ENCODE results near the gene VMAC. TPM values are rescaled to one million over a fixed set of nuclear protein-coding genes. Genes with fewer than 3 reads are reported as not detected.
"Not testable (repeated sequence)": the region's sequence is repeated elsewhere in the genome, so short reads cannot be mapped to it uniquely, and the experiment has no call there.

Gene VMAC
- total RNA-seq, 2 donors from 2014 or later = 4.4 to 6.7 TPM

- Mint-ChIP-seq H3K4me3 (no peak overlapping the region), H3K36me3 (no peaks in the 10 kb centered on the region), H3K27ac (no peak overlapping the region), H3K4me1 (ENCODE audit: low read depth in 2 of 2) (no peaks in the 10 kb centered on the region), H3K27me3 (peaks cover 0 to 5% of the 10 kb centered on the region in 2 donors), H3K9me3 (no peaks in the 10 kb centered on the region)
- no peak for DNase-seq (ENCODE audit: low spot score)
- no peak for ATAC-seq
Measured at GRCh38 chr19:5877882-5878281, 26.8 kb upstream of the VMAC start.

GRCh38 chr19:5880196-5880595 lies 24.5 kb upstream of the VMAC start:
- no peak for DNase-seq (ENCODE audit: low spot score)
- no peaks in the 10 kb centered on the region for H3K36me3 Mint-ChIP-seq
- no peak overlapping the region for H3K27ac Mint-ChIP-seq
- no peak for ATAC-seq
- H3K4me1 Mint-ChIP-seq (ENCODE audit: low read depth in 2 of 2) = no peaks in the 10 kb centered on the region
- peaks cover 0 to 5% of the 10 kb centered on the region in 2 donors for H3K27me3 Mint-ChIP-seq
- no peak overlapping the region for H3K4me3 Mint-ChIP-seq
- no peaks in the 10 kb centered on the region for H3K9me3 Mint-ChIP-seq

- peaks cover 0 to 7% of the 10 kb centered on the region in 2 donors for H3K27me3 Mint-ChIP-seq
- no peak for ATAC-seq
- no peaks in the 10 kb centered on the region for H3K4me1 Mint-ChIP-seq (ENCODE audit: low read depth in 2 of 2)
- no peak overlapping the region for H3K4me3 Mint-ChIP-seq
- DNase-seq (ENCODE audit: low spot score) = no peak
- no peaks in the 10 kb centered on the region for H3K36me3 Mint-ChIP-seq
- no peak overlapping the region for H3K27ac Mint-ChIP-seq
- no peaks in the 10 kb centered on the region for H3K9me3 Mint-ChIP-seq
Measured at GRCh38 chr19:5880604-5881078, 24.0 kb upstream of the VMAC start.

DNA sequence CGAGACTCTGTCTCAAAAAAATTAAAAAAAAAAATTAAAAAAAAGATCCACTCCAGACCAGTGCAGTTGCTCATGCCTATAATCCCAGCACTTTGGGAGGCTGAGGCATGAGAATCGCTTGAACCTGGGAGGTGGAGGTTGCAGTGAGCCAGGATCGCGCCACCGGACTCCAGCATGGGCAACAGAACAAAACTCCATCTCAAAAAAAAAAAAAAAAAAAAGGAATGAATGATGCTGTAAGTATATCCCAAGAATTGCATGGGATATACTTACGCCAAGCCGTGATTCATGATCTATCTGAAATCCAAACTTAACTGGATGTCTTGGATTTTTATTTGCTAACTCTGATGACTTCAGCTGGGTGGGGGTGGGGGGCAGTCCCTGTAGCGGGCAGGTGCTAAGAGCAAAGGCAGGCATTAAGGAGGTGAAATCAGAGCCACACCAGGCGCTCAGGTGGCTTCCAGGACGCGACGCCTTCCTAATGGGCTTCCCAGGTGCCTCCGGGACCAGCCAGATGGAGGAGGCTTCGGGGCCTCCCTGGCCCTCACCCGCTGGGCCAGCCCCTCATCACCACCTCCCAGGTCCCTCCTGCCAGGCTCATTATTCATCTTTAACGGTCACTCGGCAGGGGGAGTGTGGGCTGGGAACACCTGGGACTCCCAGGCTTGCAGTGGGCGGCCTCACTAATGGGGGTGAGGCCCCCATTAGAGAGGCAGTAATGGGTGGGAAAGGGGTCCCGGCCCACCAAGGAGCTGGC lies 23.0 kb upstream of the VMAC start:
- no peak overlapping the region for H3K27ac Mint-ChIP-seq
- no peaks in the 10 kb centered on the region for H3K9me3 Mint-ChIP-seq
- H3K4me1 Mint-ChIP-seq (ENCODE audit: low read depth in 2 of 2) = no peaks in the 10 kb centered on the region
- ATAC-seq (no peak), DNase-seq (ENCODE audit: low spot score) (no peak)
- H3K36me3 Mint-ChIP-seq = no peaks in the 10 kb centered on the region
- H3K4me3 Mint-ChIP-seq = no peak overlapping the region
- peaks cover 0 to 7% of the 10 kb centered on the region in 2 donors for H3K27me3 Mint-ChIP-seq

GRCh38 chr19:5882421-5882968 lies 22.2 kb upstream of the VMAC start:
- Mint-ChIP-seq H3K36me3 (no peaks in the 10 kb centered on the region), H3K4me3 (no peak overlapping the region), H3K4me1 (ENCODE audit: low read depth in 2 of 2) (no peaks in the 10 kb centered on the region), H3K27me3 (peaks cover 0 to 7% of the 10 kb centered on the region in 2 donors), H3K9me3 (no peaks in the 10 kb centered on the region), H3K27ac (no peak overlapping the region)
- no peak for DNase-seq (ENCODE audit: low spot score)
- ATAC-seq = no peak

- not testable (repeated sequence) for H3K9me3 Mint-ChIP-seq; H3K4me3 Mint-ChIP-seq; DNase-seq (ENCODE audit: low spot score); H3K27me3 Mint-ChIP-seq; ATAC-seq; H3K4me1 Mint-ChIP-seq (ENCODE audit: low read depth in 2 of 2); H3K27ac Mint-ChIP-seq; H3K36me3 Mint-ChIP-seq
Measured at GRCh38 chr19:5883157-5883873, 21.4 kb upstream of the VMAC start.

GRCh38 chr19:5884065-5884811 lies 20.4 kb upstream of the VMAC start:
- not testable (repeated sequence) for ATAC-seq; H3K9me3 Mint-ChIP-seq; H3K36me3 Mint-ChIP-seq; H3K27me3 Mint-ChIP-seq; DNase-seq (ENCODE audit: low spot score); H3K27ac Mint-ChIP-seq; H3K4me3 Mint-ChIP-seq; H3K4me1 Mint-ChIP-seq (ENCODE audit: low read depth in 2 of 2)

GRCh38 chr19:5889288-5889971 lies 15.2 kb upstream of the VMAC start:
- Mint-ChIP-seq H3K36me3 (no peaks in the 10 kb centered on the region), H3K4me1 (ENCODE audit: low read depth in 2 of 2) (peaks cover 0 to 3% of the 10 kb centered on the region in 2 donors), H3K27ac (no peak overlapping the region), H3K4me3 (no peak overlapping the region), H3K27me3 (peaks cover 0 to 8% of the 10 kb centered on the region in 2 donors), H3K9me3 (no peaks in the 10 kb centered on the region)
- peak in 1 of 2 donors; percentile 4 for ATAC-seq
- no peak for DNase-seq (ENCODE audit: low spot score)

DNA sequence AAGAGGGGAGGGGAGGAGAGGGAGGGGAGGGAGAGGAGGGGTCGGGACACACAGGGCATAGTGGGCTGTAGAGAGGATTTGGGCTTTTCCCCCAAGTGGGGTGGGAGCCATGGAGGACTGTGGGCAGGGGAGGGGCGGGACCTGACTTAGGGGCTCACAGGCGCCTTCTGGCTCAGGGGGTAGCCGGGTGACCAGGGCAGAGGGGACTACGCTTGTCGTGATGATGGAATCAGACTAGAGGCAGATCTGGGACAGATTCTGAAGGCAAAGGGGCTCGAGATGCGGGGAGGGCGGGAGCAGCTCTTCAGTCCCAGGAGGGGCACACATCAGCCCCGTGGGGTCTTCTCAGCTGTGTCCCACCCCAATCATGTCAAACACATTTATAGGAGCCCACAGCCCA lies 14.6 kb upstream of the VMAC start:
- Mint-ChIP-seq H3K4me1 (ENCODE audit: low read depth in 2 of 2) (peaks cover 0 to 3% of the 10 kb centered on the region in 2 donors), H3K27me3 (peaks cover 0 to 8% of the 10 kb centered on the region in 2 donors), H3K9me3 (no peaks in the 10 kb centered on the region), H3K4me3 (no peak overlapping the region), H3K27ac (no peak overlapping the region), H3K36me3 (no peaks in the 10 kb centered on the region)
- DNase-seq (ENCODE audit: low spot score) (no peak), ATAC-seq (no peak)

GRCh38 chr19:5891572-5891937 lies 13.1 kb upstream of the VMAC start:
- ATAC-seq = no peak
- H3K36me3 Mint-ChIP-seq = no peaks in the 10 kb centered on the region
- H3K9me3 Mint-ChIP-seq = no peaks in the 10 kb centered on the region
- DNase-seq (ENCODE audit: low spot score) = no peak
- H3K27ac Mint-ChIP-seq = no peak overlapping the region
- no peak overlapping the region for H3K4me3 Mint-ChIP-seq
- peaks cover 0 to 6% of the 10 kb centered on the region in 2 donors for H3K27me3 Mint-ChIP-seq
- H3K4me1 Mint-ChIP-seq (ENCODE audit: low read depth in 2 of 2) = peaks cover 0 to 3% of the 10 kb centered on the region in 2 donors

GRCh38 chr19:5891938-5892771 lies 12.5 kb upstream of the VMAC start:
- H3K4me3 Mint-ChIP-seq = no peak overlapping the region
- ATAC-seq = peak; percentile 7 to 72
- DNase-seq (ENCODE audit: low spot score) = no peak

DNA sequence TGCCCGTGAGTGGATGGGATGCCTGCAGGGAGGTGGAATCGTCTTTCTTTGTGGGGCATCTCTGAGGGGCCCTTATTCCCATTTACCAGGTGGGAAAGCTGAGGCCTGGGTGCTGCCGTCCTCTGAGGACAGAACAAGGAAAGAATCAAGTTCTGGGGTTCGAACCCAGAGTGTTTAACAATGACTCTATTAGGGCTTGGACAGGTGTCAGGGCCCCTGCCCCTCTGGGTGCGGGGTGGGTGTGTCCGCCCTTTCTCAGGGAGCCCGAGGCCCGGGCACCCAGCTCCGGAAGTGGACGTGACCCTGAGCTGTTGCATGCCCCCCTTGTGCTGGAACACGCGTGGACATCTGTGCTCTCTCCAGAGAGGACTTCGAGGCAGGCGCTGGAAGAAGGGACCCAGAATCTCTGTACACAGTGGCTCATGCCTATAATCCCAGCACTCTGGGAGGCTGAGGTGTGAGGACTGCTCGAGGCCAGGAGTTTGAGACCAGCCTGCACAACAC lies 11.8 kb upstream of the VMAC start:
- no peak for DNase-seq (ENCODE audit: low spot score)
- Mint-ChIP-seq H3K4me3 (no peak overlapping the region), H3K27me3 (peaks cover 0 to 6% of the 10 kb centered on the region in 2 donors), H3K36me3 (no peaks in the 10 kb centered on the region), H3K9me3 (no peaks in the 10 kb centered on the region), H3K27ac (no peak overlapping the region), H3K4me1 (ENCODE audit: low read depth in 2 of 2) (peaks cover 0 to 3% of the 10 kb centered on the region in 2 donors)
- ATAC-seq = no peak

More at GRCh38 chr19:5891938-5892771, 12.5 kb upstream of the VMAC start:
- Mint-ChIP-seq H3K9me3 (no peaks in the 10 kb centered on the region), H3K27ac (no peak overlapping the region), H3K27me3 (peaks cover 0 to 6% of the 10 kb centered on the region in 2 donors), H3K36me3 (no peaks in the 10 kb centered on the region), H3K4me1 (ENCODE audit: low read depth in 2 of 2) (peaks cover 0 to 3% of the 10 kb centered on the region in 2 donors)

Measured in natural killer cell treated with Interleukin-12 subunit alpha and Interleukin-12 subunit beta and Interleukin-15 and Interleukin-18, amount 100 ng/mL, for 72 hours (primary cell).